Gastrocnemius medialis (tissue), 4 donors: ENCODE results near the gene TRA2A.

Experiments used
- CTCF ChIP-seq, 5 experiments: fragments of 450-650 bp in 3 of 5; fragments of 200-600 bp in 2 of 5; sonication (generic) in 2 of 5; IDR thresholded peaks in 4 of 5; conservative IDR thresholded peaks in 1 of 5; 1 replicate in 4 of 5; 2 replicates in 1 of 5; pipeline ENCODE4 v1.5.1; 2016 to 2019; ENCODE audit warnings: antibody characterized with exemption in 5 of 5, mild to moderate bottlenecking in 3 of 5, moderate library complexity in 3 of 5
- POLR2A ChIP-seq, 2 donors: fragments of 450-650 bp; IDR thresholded peaks; one replicate each; pipeline ENCODE4 v1.6.1; 2017; ENCODE audit warnings: antibody characterized with exemption in 2 of 2, mild to moderate bottlenecking in 2 of 2, moderate library complexity in 2 of 2

- peak in 1 of 5 experiments; percentile 20 for TF ChIP-seq CTCF (IDR thresholded peaks at IDR 0.05 in 4 of 5, conservative IDR thresholded peaks at IDR 0.05 in 1 of 5)
- peak; percentile 92 to 97 for TF ChIP-seq POLR2A (IDR thresholded peaks at IDR 0.05)
Measured at GRCh38 chr7:23531794-23532489, at the start of gene TRA2A.
